NCI-H2227 (cell line): Measurements from ENCODE around the gene CRYBA1.

Experiments
- DNase-seq: peaks from one replicate; lab custom pipeline; 2025; ENCODE audit not compliant: unreplicated experiment; lab: John Stamatoyannopoulos, UW

CRYBA1 gene

GRCh38 chr17:29278692-29279091 lies 32.0 kb downstream of the CRYBA1 start:
- no peak for DNase-seq

- no peak for DNase-seq
Observed at GRCh38 chr17:29279397-29280070, 32.9 kb downstream of the CRYBA1 start.

GRCh38 chr17:29283496-29283895 lies 36.8 kb downstream of the CRYBA1 start:
- DNase-seq: no peak

GRCh38 chr17:29283961-29284360 lies 37.3 kb downstream of the CRYBA1 start:
- no peak for DNase-seq

- no peak for DNase-seq
Observed at GRCh38 chr17:29289852-29290251, 43.2 kb downstream of the CRYBA1 start.

GRCh38 chr17:29291163-29291752 lies 44.6 kb downstream of the CRYBA1 start:
- peak; percentile 51 for DNase-seq

- peak; percentile 30 for DNase-seq
Observed at GRCh38 chr17:29292071-29292991, 45.7 kb downstream of the CRYBA1 start.

GRCh38 chr17:29292992-29293889 lies 46.6 kb downstream of the CRYBA1 start:
- DNase-seq: peak; percentile 43

GRCh38 chr17:29293890-29294579 lies 47.4 kb downstream of the CRYBA1 start, which contains the start of gene NUFIP2:
Gene NUFIP2, minus strand, starts transcription at chr17:29294148. Its CDS starts 89 bp downstream, at chr17:29294059.
- peak; percentile 97 for DNase-seq

GRCh38 chr17:29294580-29294900 lies 47.9 kb downstream of the CRYBA1 start:
- no peak for DNase-seq

GRCh38 chr17:29295420-29295819 lies 48.8 kb downstream of the CRYBA1 start:
- no peak for DNase-seq

GRCh38 chr17:29299031-29299430 lies 52.4 kb downstream of the CRYBA1 start:
- DNase-seq: no peak

GRCh38 chr17:29303386-29303785 lies 56.7 kb downstream of the CRYBA1 start:
- no peak for DNase-seq
